Activated naive CD4-positive, alpha-beta T cell (primary cell): ENCODE results near the gene NRP1.

Source experiments
- DNase-seq, 4 experiments: peaks; one replicate each; lab custom pipeline; 2025; lab: John Stamatoyannopoulos, UW

The NRP1 gene

DNA sequence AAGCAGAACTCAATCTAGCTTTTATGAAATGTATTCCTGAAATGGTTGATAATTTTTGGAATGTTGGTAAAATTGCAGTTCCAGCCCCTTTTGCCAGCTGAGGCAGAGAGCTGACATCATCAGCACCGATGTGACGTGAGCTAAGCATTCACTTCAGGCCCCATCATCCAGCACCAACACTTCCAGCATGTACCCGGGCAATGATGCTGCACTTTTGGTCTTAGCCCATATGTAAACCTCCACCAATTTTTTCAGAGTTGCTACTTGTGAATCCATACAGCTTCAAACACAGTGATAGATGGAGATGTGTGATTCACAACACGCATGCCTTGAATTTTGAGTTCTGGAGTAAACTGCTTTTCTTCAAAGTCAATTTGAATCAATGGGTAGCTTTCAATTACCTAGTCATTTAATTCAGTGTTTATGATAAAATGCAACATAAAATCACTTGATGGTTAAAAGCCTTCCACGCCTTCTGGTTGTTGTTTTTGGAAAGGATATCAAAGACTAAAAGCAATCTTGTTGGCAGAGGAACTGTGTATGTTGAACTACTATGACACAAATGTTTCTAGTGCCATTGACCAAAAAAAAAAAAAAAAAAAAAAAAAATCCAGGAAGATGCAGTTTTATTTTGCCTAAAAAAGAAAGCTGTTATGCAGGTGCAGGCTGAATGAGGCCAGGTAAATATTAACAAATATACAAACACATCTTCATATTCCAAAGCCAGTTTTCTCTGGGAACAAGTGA lies 73.9 kb downstream of the NRP1 start:
- no peak for DNase-seq

DNA sequence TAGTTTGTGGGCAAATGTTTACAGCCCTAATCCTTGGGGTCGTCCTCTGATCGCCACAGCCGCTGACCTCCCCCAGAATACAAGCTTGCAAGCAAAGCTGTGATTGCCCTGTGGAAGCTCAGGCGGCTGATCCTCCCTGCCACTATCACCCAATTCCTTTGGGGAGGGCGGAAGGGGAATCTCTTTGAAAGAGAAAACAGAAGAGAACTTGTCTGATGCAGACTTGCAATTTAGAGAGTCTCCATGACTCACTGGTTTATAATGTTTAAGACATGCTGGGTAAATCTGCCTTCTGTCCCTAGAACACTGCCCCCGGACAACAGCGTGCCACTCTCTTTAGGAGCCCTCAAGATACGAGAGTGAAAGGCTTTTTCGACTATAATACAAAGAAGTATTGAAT lies 75.5 kb downstream of the NRP1 start:
- no peak for DNase-seq

DNA sequence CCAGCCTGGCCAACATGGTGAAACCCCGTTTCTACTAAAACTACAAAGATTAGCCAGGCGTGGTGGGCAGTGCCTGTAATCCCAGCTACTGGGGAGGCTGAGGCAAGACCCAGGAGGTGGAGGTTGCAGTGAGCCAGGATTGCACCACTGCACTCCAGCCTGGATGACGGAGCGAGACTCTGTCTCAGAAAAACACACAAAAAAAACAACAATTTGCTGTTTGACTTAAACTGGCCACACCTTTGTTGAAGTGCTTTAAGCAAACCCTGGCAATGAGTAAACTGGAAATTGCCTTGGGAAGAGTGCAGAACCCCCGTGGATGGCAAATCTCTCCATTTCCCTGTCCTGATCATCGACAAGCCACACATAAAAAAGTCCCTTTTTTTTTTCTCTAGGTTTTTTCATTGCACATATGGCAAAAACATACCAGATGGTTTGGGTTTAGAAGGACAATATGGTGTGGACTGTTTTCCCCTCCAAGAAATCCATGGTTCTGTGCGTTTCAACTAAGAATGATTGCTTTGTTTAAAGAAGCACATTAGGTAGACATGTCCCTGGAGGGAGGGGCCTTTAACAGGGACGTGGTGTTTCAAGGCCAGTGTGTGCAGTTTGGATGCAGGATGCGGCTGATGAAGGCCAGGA lies 76.9 kb downstream of the NRP1 start:
- DNase-seq = no peak

DNA sequence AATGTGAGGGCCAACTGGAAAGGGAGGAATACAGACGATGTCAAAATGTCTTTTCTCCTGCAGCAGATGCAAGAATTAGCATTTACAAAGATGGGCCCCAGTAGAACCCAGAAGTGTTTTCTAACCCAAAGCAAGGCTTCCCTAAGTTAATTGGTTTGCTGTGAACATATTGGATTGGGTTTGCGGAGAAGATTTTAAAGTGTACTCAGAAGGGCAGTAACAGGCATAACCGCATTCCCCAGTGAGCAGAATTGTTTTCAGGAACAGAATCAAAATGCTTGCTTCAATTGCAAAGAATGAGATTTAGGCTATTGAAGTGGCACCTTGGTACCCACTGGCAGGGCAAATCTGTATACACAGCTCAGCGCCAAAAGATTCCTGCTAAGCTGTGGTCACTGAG lies 78.0 kb downstream of the NRP1 start:
- DNase-seq = no peak

DNA sequence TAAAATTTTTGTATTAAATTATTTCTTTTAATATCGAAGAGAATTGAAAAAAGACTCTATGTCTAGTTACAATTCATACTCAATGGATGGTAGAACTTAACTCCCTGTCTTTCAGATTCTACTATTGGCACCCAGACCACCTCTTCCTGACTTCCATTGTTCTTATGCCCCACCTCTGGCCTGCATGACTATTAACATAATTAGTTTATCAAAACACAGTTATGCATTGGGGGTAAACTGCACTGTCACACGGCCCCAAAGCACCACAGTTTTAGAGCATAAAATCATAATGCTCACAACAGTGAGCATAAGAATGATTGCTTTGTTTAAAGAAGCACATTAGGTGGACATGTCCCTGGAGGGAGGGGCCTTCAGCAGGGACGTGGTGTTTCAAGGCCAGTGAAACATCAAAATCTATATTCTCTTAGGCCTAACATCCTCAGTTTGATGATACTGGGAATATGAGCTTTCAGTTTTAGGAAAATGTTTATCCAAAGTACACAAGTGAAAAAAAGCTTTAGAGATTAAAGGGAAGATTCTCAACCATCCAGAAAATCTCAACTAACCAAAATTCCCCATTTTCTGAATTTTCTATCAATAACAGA lies 79.8 kb downstream of the NRP1 start:
- no peak for DNase-seq

DNA sequence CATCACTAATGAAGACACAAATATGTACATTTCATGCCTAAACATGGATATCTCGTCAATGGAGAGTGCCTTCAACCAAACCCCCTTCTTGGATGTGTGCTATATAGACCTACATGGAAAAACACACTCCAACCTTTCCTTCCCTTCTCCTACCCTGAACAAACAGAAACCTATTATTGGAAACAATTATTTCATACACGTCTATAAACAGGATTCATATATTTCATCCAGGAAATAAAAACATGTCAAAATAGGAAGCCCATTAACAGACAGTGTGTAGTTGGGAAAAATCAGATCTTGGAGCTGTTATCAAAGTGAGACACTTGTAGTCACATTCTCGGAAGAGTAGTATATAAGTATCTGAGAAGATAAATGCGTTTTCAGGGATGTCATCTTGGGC lies 81.1 kb downstream of the NRP1 start:
- no peak for DNase-seq

DNA sequence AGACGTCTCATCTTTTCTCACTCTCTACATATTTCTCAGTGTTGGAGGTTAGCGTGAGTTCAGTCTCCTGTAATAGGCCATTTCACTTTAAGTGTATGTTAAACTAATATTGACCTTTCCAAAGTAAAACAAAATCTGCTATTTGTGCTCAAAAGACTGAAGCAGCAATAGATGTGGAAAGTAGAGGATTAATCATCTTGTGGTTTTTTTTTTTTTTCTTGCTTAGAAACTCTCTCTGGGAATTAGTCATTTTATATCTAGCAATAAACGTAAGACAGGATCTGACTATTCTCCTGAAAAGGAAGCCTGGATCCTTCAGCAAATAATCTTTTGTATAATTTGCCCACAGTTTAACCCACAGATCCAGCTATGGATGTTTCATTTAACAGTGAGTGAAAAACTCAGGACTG lies 81.7 kb downstream of the NRP1 start:
- no peak for DNase-seq

DNA sequence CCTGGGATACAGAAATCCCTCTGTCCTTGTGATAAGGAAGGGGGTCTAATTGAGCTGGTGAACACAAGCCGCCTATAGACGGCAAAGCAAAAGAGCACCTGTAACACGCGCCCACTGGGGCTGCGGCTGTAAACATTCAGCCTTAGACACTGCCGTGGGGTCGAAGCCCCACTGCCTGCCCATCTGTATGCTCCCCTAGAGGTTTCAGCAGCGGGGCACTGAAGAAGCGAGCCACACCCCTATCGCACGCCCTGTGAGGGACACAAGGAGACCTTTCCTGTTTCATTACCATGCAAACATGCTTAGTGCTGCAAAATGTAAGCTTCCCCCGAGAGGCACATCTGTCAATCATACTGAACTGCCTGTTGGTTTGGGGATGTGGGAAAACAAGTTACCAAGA lies 82.1 kb downstream of the NRP1 start:
- no peak for DNase-seq

DNA sequence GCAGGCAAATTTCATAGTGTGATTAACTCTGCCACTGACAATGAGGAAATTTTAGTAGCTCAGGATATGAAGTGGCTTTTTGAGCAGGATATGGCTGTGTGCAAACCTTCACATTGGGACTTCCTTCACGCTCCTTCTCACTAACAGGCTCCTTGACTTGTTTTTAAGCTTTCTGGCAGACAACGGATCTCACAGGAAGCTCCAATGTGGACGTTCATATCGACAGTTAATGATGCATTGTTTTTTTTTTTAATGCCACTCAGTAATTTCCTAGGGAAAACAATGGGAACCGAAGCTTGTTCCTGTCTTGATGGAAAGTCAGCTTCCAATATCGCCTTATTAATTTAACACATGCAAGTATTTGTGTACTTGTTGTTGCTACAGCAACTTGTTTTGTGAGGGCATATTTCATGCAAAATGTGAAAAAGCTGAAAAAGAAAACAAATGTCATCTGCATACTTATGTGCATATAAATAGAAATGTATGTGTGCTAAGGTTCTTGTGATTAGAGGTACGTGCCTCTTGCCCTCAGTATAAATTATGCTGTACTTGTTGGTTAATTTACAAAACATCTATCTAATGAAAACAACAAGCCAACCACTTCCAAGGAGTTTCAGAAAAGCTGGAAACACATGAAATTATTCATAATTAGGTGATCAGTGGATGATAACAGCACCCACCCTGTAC lies 84.7 kb downstream of the NRP1 start:
- no peak for DNase-seq

DNA sequence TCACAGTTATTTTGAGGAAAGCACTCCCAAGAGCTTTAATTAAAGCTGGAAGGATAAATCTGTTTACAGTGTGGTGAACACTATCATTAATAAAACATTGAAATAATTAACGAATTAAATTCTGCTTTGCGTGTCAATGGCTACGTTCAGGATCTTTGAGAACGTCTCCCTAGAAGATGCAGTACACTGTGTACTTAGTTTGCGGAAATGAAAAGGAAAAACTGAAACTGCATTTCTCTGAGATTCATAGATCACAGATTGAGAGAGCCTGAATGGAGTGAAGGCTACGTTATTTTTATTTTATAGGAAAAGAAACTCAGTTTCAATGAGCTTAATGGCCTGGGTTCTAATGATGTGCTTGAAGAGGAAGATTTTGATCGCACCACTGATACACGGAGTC lies 85.3 kb downstream of the NRP1 start:
- DNase-seq = no peak

DNA sequence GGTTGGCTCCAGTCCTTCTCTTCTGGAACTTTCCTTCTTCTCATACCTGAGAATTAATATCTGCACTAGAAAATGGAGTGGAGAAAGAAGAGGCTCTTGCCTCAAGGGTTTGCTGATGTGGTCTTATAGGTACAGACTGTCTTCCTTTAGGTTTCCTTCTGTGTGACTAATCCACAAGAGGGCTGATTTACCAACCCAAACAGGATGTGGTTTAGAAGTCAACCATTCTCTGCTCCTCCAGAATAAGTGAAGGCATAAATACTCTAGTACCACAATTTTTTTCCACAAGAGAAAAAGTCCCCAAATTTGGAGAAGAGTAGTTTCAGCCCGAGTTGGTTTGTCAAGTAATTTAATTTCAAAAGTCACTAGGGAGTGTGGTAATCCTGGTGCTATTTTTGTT lies 85.8 kb downstream of the NRP1 start:
- DNase-seq = no peak

DNA sequence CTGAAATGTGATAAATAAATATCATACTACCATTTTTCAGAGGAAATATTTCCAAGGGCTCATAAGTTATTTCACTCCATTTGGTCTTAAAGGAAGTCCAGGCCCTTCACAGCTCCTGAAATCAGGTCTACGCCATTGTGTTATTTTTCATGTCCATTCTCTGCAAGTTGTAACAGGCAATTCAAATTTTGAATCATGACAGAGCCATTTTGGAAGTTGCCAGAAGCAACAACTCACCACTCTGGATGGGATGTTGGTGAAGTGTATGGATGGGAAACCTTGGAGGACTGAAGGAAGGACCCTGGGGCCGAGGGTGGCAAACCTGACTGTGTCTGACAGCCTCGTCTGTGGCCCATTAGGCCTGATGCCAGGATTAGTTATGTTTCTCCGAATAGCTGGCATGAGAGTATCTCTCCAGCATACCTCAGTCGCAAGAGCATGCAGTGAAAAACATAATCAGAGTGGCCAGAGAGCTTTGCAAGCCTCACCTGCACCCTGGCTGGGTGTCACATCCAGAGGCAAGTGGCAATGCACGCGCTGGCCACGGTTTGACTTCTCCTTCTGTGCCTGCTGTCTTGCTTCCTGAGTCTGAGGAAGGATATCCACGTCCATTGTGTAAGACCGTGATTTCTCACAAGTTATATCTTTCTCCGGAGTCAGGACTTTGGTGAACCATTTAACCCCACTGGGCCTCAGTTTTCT lies 87.1 kb downstream of the NRP1 start:
- no peak for DNase-seq

DNA sequence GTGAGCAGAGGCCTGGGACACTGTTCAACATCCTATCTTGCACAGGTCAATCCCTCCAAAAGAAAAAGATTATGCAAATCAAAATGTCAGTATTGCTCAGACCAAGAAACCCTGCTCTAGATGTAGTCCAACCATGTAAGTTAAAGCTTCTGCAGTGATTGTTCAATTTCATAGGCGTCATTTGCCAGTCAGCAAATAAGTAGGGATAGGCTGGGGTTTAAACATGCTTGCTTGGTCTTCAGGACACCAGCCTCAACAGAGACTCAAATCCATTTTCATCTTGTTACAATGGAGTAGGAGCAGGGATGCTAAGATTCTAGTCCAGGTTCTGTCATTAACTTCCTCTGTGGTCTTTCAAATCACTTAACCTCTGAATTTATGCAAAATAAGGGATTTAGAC lies 89.1 kb downstream of the NRP1 start:
- DNase-seq = no peak

DNA sequence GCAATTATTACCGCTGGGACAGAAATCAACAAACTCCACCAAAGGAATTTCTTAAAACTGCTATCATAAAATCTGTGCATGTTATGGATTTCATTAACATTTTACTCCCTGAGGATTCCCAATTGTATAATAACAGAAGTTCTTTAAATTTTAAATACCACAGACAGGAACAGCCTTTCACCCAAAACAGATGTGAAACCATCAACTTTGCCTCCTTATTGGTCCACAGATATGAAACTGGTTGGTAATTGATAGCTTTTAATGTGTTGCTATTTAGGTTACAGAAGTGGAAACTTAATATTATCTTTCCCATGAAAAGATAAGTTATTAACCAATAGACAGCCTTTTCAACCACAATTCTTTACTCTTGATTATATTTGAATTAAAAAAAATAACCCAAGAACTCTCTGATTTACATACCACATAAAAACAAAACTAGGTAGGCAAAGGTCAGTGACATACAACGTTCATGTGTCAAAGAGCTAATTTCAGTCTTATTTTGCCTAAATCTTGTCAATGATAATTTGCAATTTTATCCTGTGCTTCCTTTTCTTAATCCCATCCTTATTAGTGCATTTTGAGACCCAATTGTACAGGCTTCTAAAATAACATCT lies 90.0 kb downstream of the NRP1 start:
- no peak for DNase-seq

DNA sequence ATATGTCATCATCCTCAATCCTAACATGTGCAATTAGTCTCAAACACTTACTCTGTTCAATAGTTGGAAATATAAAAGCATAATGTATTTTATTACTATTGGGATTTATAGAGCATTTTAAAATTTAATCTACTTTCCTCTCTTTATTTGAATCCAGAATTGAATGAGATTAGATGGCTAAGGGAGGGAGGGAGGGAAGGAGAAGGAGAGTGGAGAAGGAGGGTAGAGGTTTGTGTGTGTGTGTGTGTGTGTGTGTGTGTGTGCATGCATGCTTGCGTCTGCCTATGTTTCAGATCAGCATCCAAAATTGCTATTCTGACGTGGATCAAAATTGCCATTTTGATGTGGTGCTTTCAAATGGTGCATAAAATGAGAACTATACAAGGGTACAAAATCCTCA lies 90.8 kb downstream of the NRP1 start:
- DNase-seq = no peak

DNA sequence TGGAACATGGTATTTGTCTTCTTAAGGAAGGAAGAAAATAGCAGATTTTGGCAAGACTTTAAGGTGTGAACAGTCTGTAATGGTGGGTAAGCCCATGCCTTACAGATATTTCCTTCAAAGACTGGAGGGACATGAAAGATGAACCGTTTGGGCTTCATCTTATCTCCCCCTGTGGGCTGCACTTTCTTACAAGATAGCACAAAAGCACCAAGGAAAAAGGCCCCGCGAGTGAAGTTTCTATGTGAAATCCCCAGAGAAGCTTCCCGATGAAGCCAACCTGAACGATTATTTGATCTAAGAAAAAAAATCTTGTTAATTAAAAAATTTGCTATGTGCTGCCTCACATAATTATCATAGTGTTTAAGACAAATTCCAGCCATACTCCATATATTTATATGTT lies 91.5 kb downstream of the NRP1 start:
- DNase-seq = no peak

DNA sequence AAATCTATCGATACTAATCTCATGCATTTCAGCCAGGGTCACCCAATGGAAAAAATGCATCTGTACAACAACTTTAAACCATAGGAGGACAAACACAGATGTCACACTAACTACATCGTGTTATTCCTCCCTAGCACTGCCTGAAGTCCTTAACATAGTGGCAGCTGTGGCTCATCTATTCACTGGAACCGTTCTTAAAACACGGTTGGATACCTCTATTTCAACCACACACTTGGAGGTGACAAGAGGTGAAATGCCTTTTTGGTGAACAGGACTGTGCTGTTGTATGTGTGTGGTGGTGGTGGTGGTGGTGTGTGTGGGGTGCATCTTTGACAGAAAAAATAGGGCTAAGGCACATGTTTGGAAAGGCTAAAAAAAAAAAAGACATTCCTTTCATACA lies 93.1 kb downstream of the NRP1 start:
- no peak for DNase-seq

DNA sequence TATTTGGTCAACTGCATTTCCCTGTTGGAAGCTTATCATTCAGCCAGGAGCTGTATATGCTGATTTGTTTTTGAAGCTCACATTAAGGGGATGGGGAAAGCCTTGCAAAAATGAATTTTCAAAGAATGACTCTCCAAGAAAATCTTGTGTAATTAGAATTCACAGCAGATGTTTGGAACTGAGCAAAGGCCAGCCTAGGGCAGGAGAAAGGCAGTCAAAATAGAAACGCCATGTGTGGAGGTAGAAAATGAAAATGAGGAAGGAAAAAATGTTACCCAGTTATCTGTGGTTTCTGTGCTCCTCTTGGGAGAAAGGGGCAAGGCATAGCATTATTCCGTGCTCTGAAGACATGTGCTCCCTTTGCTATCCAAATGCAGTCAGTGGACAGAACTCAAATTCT lies 93.5 kb downstream of the NRP1 start:
- DNase-seq = no peak

DNA sequence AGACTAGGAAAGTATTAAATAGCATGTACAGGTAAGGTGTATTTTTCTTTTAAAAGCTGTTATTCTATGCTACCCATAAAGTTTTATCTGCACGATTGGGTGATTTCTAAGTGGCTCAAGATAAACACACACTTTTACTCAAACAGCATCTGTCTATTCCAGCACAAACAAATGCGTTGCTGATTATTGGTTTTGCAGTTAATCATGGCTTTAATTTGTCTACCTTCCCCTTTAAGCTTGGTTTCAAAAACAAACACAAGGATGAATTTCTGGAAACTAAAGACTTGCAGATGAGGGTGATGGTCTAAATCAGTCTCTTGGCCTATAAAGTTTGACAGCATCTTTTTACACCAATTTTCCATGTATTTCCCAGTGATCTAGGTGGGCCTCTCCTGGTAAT lies 94.2 kb downstream of the NRP1 start:
- DNase-seq = no peak

DNA sequence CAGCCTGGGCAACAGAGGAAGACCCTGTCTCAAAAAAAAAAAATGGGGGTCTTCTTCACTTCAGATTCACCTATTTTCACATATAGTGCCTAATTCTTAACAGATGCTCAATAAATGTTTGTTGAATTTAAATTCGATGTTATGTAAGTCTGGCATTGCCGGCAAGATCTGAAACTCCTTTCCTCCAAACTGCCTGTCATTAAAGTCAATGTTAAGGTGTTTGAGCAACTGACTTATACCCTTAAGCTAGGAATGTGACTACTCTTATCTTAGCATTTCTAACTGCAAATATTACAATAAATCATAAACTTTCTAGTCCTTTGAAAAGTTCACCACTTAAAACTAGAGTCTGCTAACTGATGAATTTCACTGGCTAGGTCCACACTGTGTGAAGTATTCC lies 95.2 kb downstream of the NRP1 start:
- DNase-seq = no peak

DNA sequence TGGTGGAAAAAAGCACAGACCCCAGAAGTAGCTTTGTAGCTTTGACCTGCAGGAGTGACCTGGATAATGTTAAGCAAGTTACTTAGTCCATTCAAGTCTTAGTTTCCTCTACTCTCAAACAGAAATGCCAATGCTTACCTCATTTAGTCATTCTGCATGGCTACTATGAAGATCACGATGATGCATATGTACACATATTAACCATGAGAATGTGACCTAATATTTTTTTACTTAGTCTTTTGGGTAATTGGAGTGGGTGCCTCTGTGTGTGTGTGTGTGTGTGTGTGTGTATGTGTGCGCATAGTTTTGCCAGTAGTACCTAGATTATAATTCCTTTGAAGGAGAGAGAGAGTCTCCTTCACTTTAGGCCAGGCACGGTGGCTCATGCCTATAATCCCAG lies 95.8 kb downstream of the NRP1 start:
- no peak for DNase-seq
